Ovary (tissue), 9 donors: Measurements from ENCODE around the gene CSTA. TPM values are rescaled to one million over a fixed set of nuclear protein-coding genes. Genes with fewer than 3 reads are reported as not detected.

Experiments
- DNase-seq, 5 donors: peaks; one replicate each; pipeline ENCODE4 v3.0.0-alpha.2; 2019 to 2020
- H3K27ac ChIP-seq, 2 donors: fragments of 200-600 bp; one replicate each; pipeline versions ENCODE4 v1.5.1 to v1.8.0; 2019 to 2022
- H3K27me3 ChIP-seq: fragments of 200-600 bp; one replicate; pipeline ENCODE4 v1.8.0; 2022
- H3K36me3 ChIP-seq: fragments of 200-600 bp; sonication (generic); one replicate; pipeline ENCODE4 v1.5.1; 2019
- H3K4me1 ChIP-seq: one replicate; pipeline ENCODE4 v1.8.1; 2013; ENCODE audit warnings: mild to moderate bottlenecking, moderate library complexity; ENCODE audit not compliant: insufficient read depth
- H3K4me3 ChIP-seq: fragments of 200-600 bp; sonication (generic); one replicate; pipeline ENCODE4 v1.5.1; 2017
- H3K9me3 ChIP-seq, 2 donors: fragments of 200-600 bp in 1 of 2; sonication (generic) in 1 of 2; one replicate each; pipeline versions ENCODE4 v1.5.1 to v1.8.1; 2013 to 2019; ENCODE audit warnings: mild to moderate bottlenecking in 1 of 2, moderate library complexity in 1 of 2
- CTCF ChIP-seq, 3 donors: fragments of 450-650 bp in 2 of 3; fragments of 200-600 bp in 1 of 3; IDR thresholded peaks; one replicate each; pipeline versions ENCODE4 v1.5.1 to v1.8.0; 2016 to 2022; ENCODE audit warnings: antibody characterized with exemption in 3 of 3, mild to moderate bottlenecking in 1 of 3
- EP300 ChIP-seq: sonication (generic); formaldehyde crosslinking; IDR thresholded peaks from one replicate; pipeline ENCODE4 v1.6.1; 2017; ENCODE audit warnings: antibody characterized with exemption
- POLR2A ChIP-seq: fragments of 450-650 bp; IDR thresholded peaks from one replicate; pipeline ENCODE4 v1.6.1; 2017; ENCODE audit warnings: antibody characterized with exemption, mild to moderate bottlenecking, moderate library complexity
- WGBS, 3 donors: extraction: QIAGEN DNeasy Blood & Tissue Kit in 1 of 3; methylation state at CpG; one replicate each; pipeline versions ENCODE4 v1.1.5 to v1.1.7; 2013 to 2017; 5-methylcytosine and 5-hydroxymethylcytosine counted together
- intact Hi-C, 4 donors: fragments of 100-400 bp; cut with DNase I; formaldehyde crosslinking; loops; one replicate each; pipeline versions ENCODE4 v1.11.0 to v1.15.1; 2022 to 2023
- polyA plus RNA-seq, 2 donors: library from polyadenylated mRNA; stranded (reverse); fragments of 200-250 nt in 1 of 2; fragments of 350-450 nt in 1 of 2; fragmentation: Illumina TruSeq in 1 of 2; extraction: RNeasy Lipid Tissue Mini Kit (QIAGEN cat#74804) in 1 of 2; gene quantifications; one replicate each; pipeline ENCODE4 v1.2.3, GENCODE V29; 2013 to 2014
- total RNA-seq, 7 donors: library from RNA; depleted of rRNA in 2 of 7; stranded (reverse); fragments of >200 nt in 2 of 7; fragmentation: NEBNext Ultra II Directional in 3 of 7; extraction: Animal tissue kit (Norgen Biotek cat#: 25700) in 3 of 7; gene quantifications; one replicate each; pipeline versions ENCODE4 v1.1.0 to v1.2.4, GENCODE V29; 2016 to 2023
- donor health status: DM: no; HTN: no; CAD: no; lungs with moderate emphysema.
- donor health status: DM: no; HTN: no; CAD: no.
- donor health status: Bipolar disorder and iron deficiency.
- donor health status: DM: yes; HTN: yes; CAD: no.
- donor health status: DM: no; HTN: no; CAD: no.
- donor health status: DM: yes; HTN: yes; CAD: no.

The CSTA gene
- total and polyA plus RNA-seq, 9 donors, result 5.8 to 43.9 (median 13.2) TPM

GRCh38 chr3:122299872-122300460 is 25.1 kb upstream of the CSTA start:
- Histone ChIP-seq H3K9me3 (no peaks in the 10 kb centered on the region), H3K27ac (no peak overlapping the region), H3K27me3 (no peaks in the 10 kb centered on the region), H3K4me1 (peaks cover 4% of the 10 kb centered on the region), H3K4me3 (no peak overlapping the region), H3K36me3 (no peaks in the 10 kb centered on the region)
- 86 to 90% (median 88%) methylated on average over 12 of the region's 12 CpGs for WGBS, 3 donors
- TF ChIP-seq CTCF (IDR thresholded peaks at IDR 0.05) (no peak), POLR2A (no peak), EP300 (no peak)
- intact Hi-C loops, result no loop called here
- no peak for DNase-seq

- no peak overlapping the region for H3K4me3 ChIP-seq
- H3K27me3 ChIP-seq, result no peaks in the 10 kb centered on the region
- no peaks in the 10 kb centered on the region for H3K9me3 ChIP-seq
- intact Hi-C loops, result no loop called here
- H3K4me1 ChIP-seq, result no peaks in the 10 kb centered on the region
- TF ChIP-seq CTCF (IDR thresholded peaks at IDR 0.05) (no peak), POLR2A (no peak), EP300 (no peak)
- no peak for DNase-seq
- H3K36me3 ChIP-seq, result no peaks in the 10 kb centered on the region
- no peak overlapping the region for H3K27ac ChIP-seq
Observed at GRCh38 chr3:122301063-122301462, 24.0 kb upstream of the CSTA start.

GRCh38 chr3:122305818-122306621 is 19.0 kb upstream of the CSTA start:
- no peaks in the 10 kb centered on the region for H3K36me3 ChIP-seq
- DNase-seq, result no peak
- no peaks in the 10 kb centered on the region for H3K27me3 ChIP-seq
- no peak overlapping the region for H3K4me3 ChIP-seq
- no peaks in the 10 kb centered on the region for H3K9me3 ChIP-seq
- intact Hi-C loops, result no loop called here
- H3K27ac ChIP-seq, result no peak overlapping the region
- 33 to 48% (median 39%) methylated on average over 3 of the region's 3 CpGs for WGBS, 3 donors
- peaks cover 2% of the 10 kb centered on the region for H3K4me1 ChIP-seq
- TF ChIP-seq POLR2A (no peak), EP300 (no peak), CTCF (IDR thresholded peaks at IDR 0.05) (no peak)

- no peak for DNase-seq
- WGBS, 3 donors, result 29 to 54% (median 50%) methylated on average over 2 of the region's 2 CpGs
- intact Hi-C loops, result no loop called here
- no peaks in the 10 kb centered on the region for H3K27me3 ChIP-seq
- peaks cover 2% of the 10 kb centered on the region for H3K4me1 ChIP-seq
- no peak overlapping the region for H3K27ac ChIP-seq
- H3K9me3 ChIP-seq, result no peaks in the 10 kb centered on the region
- no peak overlapping the region for H3K4me3 ChIP-seq
- TF ChIP-seq POLR2A, result no peak
- no peak for TF ChIP-seq CTCF (IDR thresholded peaks at IDR 0.05)
- TF ChIP-seq EP300, result no peak
- H3K36me3 ChIP-seq, result no peaks in the 10 kb centered on the region
Observed at GRCh38 chr3:122306622-122306953, 18.5 kb upstream of the CSTA start.
